Sigmoid colon (tissue), 4 donors: ENCODE results near the gene HBG2.
"Not testable (repeated sequence)": the region's sequence is repeated elsewhere in the genome, so short reads cannot be mapped to it uniquely, and the experiment has no call there.

Experiments
- CTCF ChIP-seq, 4 experiments: fragments of 450-650 bp in 3 of 4; fragments of 200-600 bp in 1 of 4; IDR thresholded peaks; one replicate each; pipeline ENCODE4 v1.5.1; 2016 to 2019; ENCODE audit warnings: antibody characterized with exemption in 4 of 4, mild to moderate bottlenecking in 3 of 4, moderate library complexity in 2 of 4
- EP300 ChIP-seq, 4 donors: sonication (generic); formaldehyde crosslinking; IDR thresholded peaks; one replicate each; pipeline ENCODE4 v1.6.1; 2017; ENCODE audit warnings: antibody characterized with exemption in 4 of 4
- POLR2A ChIP-seq, 2 donors: fragments of 450-650 bp; IDR thresholded peaks; one replicate each; pipeline ENCODE4 v1.6.1; 2016; ENCODE audit warnings: antibody characterized with exemption in 2 of 2, mild to moderate bottlenecking in 2 of 2, moderate library complexity in 2 of 2

DNA sequence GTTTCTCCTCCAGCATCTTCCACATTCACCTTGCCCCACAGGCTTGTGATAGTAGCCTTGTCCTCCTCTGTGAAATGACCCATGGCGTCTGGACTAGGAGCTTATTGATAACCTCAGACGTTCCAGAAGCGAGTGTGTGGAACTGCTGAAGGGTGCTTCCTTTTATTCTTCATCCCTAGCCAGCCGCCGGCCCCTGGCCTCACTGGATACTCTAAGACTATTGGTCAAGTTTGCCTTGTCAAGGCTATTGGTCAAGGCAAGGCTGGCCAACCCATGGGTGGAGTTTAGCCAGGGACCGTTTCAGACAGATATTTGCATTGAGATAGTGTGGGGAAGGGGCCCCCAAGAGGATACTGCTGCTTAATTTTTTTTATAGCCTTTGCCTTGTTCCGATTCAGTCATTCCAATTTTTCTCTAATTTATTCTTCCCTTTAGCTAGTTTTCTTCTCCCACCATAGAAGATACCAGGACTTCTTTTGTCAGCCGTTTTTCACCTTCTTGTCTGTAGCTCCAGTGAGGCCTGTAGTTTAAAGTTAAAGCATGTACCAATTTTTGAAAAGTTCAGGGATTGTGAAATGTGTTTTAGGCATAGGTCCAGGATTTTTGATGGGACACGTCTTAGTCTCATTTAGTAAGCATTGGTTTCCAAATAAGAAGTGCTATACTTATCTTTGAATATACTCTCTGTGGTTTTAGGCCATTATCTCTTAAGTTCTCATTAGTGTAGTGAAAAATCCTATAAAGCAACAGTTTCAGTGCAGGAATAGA, at the start of gene HBG2:
- TF ChIP-seq EP300, CTCF, POLR2A (IDR thresholded peaks at IDR 0.05): not testable (repeated sequence)
